Spleen (tissue), 7 donors: ENCODE measurements around the gene TBXAS1.

Experiments used
- CTCF ChIP-seq, 11 experiments: fragments of 200-600 bp in 7 of 11; fragments of 450-650 bp in 4 of 11; sonication (generic) in 4 of 11; IDR thresholded peaks in 8 of 11; conservative IDR thresholded peaks in 3 of 11; 1 replicate in 7 of 11; 2 replicates in 4 of 11; pipeline versions ENCODE4 v1.4.0 to v1.8.0; 2016 to 2021; ENCODE audit warnings: antibody characterized with exemption in 11 of 11, inconsistent platforms in 4 of 11, mild to moderate bottlenecking in 1 of 11
- POLR2A ChIP-seq, 3 donors: fragments of 450-650 bp; IDR thresholded peaks; one replicate each; pipeline ENCODE4 v1.5.1; 2017; ENCODE audit warnings: antibody characterized with exemption in 3 of 3, mild to moderate bottlenecking in 1 of 3
- donor health status: DM: no; HTN: no; CAD: no; lungs with moderate emphysema.
- donor health status: DM: no; HTN: no; CAD: no.
- donor health status: DM: no; HTN: no; CAD: no.

GRCh38 chr7:139840776-139841175, 11.7 kb downstream of the TBXAS1 start:
- TF ChIP-seq POLR2A (IDR thresholded peaks at IDR 0.05) (no peak), CTCF (IDR thresholded peaks at IDR 0.05 in 8 of 11, conservative IDR thresholded peaks at IDR 0.05 in 3 of 11) (no peak)
